ENCODE results near the gene NR2F1.

- TF ChIP-seq, protein P1, sequence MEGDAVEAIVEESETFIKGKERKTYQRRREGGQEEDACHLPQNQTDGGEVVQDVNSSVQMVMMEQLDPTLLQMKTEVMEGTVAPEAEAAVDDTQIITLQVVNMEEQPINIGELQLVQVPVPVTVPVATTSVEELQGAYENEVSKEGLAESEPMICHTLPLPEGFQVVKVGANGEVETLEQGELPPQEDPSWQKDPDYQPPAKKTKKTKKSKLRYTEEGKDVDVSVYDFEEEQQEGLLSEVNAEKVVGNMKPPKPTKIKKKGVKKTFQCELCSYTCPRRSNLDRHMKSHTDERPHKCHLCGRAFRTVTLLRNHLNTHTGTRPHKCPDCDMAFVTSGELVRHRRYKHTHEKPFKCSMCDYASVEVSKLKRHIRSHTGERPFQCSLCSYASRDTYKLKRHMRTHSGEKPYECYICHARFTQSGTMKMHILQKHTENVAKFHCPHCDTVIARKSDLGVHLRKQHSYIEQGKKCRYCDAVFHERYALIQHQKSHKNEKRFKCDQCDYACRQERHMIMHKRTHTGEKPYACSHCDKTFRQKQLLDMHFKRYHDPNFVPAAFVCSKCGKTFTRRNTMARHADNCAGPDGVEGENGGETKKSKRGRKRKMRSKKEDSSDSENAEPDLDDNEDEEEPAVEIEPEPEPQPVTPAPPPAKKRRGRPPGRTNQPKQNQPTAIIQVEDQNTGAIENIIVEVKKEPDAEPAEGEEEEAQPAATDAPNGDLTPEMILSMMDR (IDR thresholded peaks at IDR 0.05; ENCODE audit: poor library complexity, severe bottlenecking) = no peak
- TF ChIP-seq POLR2AphosphoS5 (IDR thresholded peaks at IDR 0.05) (no peak), EZH2 (IDR thresholded peaks at IDR 0.05; ENCODE audit: borderline replicate concordance, insufficient read depth, low read length, poor library complexity, severe bottlenecking) (no peak), RAD21 (conservative IDR thresholded peaks at IDR 0.05) (no peak), TAF1 (IDR thresholded peaks at IDR 0.05; ENCODE audit: low read depth) (no peak)
- TF ChIP-seq, protein P2, sequence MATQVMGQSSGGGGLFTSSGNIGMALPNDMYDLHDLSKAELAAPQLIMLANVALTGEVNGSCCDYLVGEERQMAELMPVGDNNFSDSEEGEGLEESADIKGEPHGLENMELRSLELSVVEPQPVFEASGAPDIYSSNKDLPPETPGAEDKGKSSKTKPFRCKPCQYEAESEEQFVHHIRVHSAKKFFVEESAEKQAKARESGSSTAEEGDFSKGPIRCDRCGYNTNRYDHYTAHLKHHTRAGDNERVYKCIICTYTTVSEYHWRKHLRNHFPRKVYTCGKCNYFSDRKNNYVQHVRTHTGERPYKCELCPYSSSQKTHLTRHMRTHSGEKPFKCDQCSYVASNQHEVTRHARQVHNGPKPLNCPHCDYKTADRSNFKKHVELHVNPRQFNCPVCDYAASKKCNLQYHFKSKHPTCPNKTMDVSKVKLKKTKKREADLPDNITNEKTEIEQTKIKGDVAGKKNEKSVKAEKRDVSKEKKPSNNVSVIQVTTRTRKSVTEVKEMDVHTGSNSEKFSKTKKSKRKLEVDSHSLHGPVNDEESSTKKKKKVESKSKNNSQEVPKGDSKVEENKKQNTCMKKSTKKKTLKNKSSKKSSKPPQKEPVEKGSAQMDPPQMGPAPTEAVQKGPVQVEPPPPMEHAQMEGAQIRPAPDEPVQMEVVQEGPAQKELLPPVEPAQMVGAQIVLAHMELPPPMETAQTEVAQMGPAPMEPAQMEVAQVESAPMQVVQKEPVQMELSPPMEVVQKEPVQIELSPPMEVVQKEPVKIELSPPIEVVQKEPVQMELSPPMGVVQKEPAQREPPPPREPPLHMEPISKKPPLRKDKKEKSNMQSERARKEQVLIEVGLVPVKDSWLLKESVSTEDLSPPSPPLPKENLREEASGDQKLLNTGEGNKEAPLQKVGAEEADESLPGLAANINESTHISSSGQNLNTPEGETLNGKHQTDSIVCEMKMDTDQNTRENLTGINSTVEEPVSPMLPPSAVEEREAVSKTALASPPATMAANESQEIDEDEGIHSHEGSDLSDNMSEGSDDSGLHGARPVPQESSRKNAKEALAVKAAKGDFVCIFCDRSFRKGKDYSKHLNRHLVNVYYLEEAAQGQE (IDR thresholded peaks at IDR 0.05; ENCODE audit: borderline replicate concordance) = no peak
These were observed 5.8 kb upstream of the NR2F1 start for GRCh38 chr5:93576994-93577853.
